ENCODE results near the gene SLCO4A1. TPM values are rescaled to one million over a fixed set of nuclear protein-coding genes. Genes with fewer than 3 reads are reported as not detected.

SLCO4A1 gene
- 4.0 and 5.0 TPM in 2 replicates for total RNA-seq

GRCh38 chr20:62642051-62642665 is at the start of gene SLCO4A1:
Gene SLCO4A1 (plus strand): TSS chr20:62642503. CDS start chr20:62656455, 13,952 bp downstream.

GRCh38 chr20:62708591-62709536 is 66.6 kb downstream of the SLCO4A1 start, which contains the start of gene NTSR1:
Gene NTSR1 (plus strand): TSS chr20:62708836. CDS start chr20:62709208, 372 bp downstream.

Other genes starting within 250 kb of the SLCO4A1 start
- gene CABLES2, start 235.2 kb upstream of the SLCO4A1 start, total RNA-seq, result 0.49 and 2.5 TPM in 2 replicates
- gene RBBP8NL, start 215.0 kb upstream of the SLCO4A1 start, total RNA-seq, result not detected in 2 replicates
- gene GATA5, start 166.5 kb upstream of the SLCO4A1 start, total RNA-seq, result not detected in 2 replicates
- gene NTSR1, start 66.3 kb downstream of the SLCO4A1 start, total RNA-seq, result under 0.01 TPM in 1 of 2 replicates, not detected in the other
- 11.8 and 17.5 TPM in 2 replicates for gene MRGBP, start 154.0 kb downstream of the SLCO4A1 start, total RNA-seq
- gene OGFR, start 162.3 kb downstream of the SLCO4A1 start, total RNA-seq, result 33.0 and 40.8 TPM in 2 replicates
- 0.32 and 0.69 TPM in 2 replicates for gene COL9A3, start 174.5 kb downstream of the SLCO4A1 start, total RNA-seq
- gene TCFL5, start 219.3 kb downstream of the SLCO4A1 start, total RNA-seq, result 10.2 and 11.7 TPM in 2 replicates